ENCODE results near the gene IQCN.

Gene IQCN

GRCh38 chr19:18274219-18274780, at the start of gene IQCN:
Gene IQCN, minus strand, starts transcription at chr19:18274452. Its CDS starts 4,974 bp downstream, at chr19:18269478.
- DNase-seq, result no peak

GRCh38 chr19:18322759-18323460, 48.7 kb upstream of the IQCN start, which contains the start of gene LSM4:
Gene LSM4, minus strand, starts transcription at chr19:18323076. Its CDS starts 56 bp downstream, at chr19:18323020.
- DNase-seq, result peak; percentile 95

- no peak for DNase-seq
These were observed 48.1 kb upstream of the IQCN start for GRCh38 chr19:18322318-18322758.

GRCh38 chr19:18321734-18322102, 47.5 kb upstream of the IQCN start:
- no peak for DNase-seq

GRCh38 chr19:18320865-18321733, 46.8 kb upstream of the IQCN start:
- DNase-seq, result no peak

- no peak for DNase-seq
These were observed 45.4 kb upstream of the IQCN start for GRCh38 chr19:18319591-18320135.

GRCh38 chr19:18317961-18318800, 43.9 kb upstream of the IQCN start:
- no peak for DNase-seq

GRCh38 chr19:18313398-18313797, 39.1 kb upstream of the IQCN start:
- DNase-seq, result no peak

GRCh38 chr19:18312092-18312534, 37.9 kb upstream of the IQCN start:
- DNase-seq, result no peak

- no peak for DNase-seq
These were observed 37.3 kb upstream of the IQCN start for GRCh38 chr19:18311502-18312091.

- no peak for DNase-seq
These were observed 36.7 kb upstream of the IQCN start for GRCh38 chr19:18310966-18311365.

GRCh38 chr19:18310118-18310909, 36.1 kb upstream of the IQCN start:
- DNase-seq, result no peak

GRCh38 chr19:18309525-18310064, 35.3 kb upstream of the IQCN start:
- no peak for DNase-seq

- no peak for DNase-seq
These were observed 34.7 kb upstream of the IQCN start for GRCh38 chr19:18308948-18309325.

GRCh38 chr19:18308051-18308947, 34.0 kb upstream of the IQCN start:
- DNase-seq, result no peak

- DNase-seq, result no peak
These were observed 33.0 kb upstream of the IQCN start for GRCh38 chr19:18307271-18307681.

- no peak for DNase-seq
These were observed 32.6 kb upstream of the IQCN start for GRCh38 chr19:18306888-18307260.

GRCh38 chr19:18306209-18306887, 32.1 kb upstream of the IQCN start:
- no peak for DNase-seq
